D721Med (cell line): ENCODE data around the gene ACADSB.

Experiments
- DNase-seq: peaks from one replicate; pipeline ENCODE4 v3.0.0; 2011; ENCODE audit warnings: low spot score; ENCODE audit not compliant: insufficient read length
- FAIRE-seq: peaks from 2 replicates; lab custom pipeline; 2011; peaks lifted over from hg19 to GRCh38; lab: Jason Lieb, UNC
- CTCF ChIP-seq: IDR thresholded peaks from 2 replicates; pipeline ENCODE4 v1.5.1; 2012; ENCODE audit warnings: mild to moderate bottlenecking, control low read depth; ENCODE audit not compliant: insufficient read depth; ENCODE audit errors: missing control alignments

The ACADSB gene

DNA sequence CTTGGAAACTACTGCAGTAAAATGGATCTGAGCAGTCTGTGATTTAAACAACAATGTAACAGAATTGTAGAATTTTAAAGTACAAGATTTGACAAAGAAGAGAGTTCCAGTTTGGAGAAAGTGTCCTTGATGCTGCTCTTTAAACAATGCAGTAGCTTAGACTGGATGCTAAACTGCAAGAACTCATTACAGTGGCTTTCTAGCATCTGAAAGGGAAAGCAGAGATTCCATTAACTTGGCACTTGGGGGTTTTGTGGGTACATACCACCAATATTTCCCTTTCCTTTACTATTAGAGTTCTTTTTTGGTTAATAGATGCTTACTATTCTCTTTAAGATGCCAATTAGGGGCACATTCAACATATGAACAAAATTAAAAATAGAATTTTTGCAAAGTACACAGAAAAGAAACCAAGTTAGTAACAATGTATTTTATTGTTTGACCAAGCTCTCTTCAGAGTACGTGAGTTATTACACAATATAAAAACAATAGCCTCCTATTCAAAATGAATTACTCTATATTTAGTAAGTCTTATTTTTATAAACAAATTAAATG lies 16.7 kb upstream of the ACADSB start:
- TF ChIP-seq CTCF = no peak
- DNase-seq (no peak), FAIRE-seq (no peak)

DNA sequence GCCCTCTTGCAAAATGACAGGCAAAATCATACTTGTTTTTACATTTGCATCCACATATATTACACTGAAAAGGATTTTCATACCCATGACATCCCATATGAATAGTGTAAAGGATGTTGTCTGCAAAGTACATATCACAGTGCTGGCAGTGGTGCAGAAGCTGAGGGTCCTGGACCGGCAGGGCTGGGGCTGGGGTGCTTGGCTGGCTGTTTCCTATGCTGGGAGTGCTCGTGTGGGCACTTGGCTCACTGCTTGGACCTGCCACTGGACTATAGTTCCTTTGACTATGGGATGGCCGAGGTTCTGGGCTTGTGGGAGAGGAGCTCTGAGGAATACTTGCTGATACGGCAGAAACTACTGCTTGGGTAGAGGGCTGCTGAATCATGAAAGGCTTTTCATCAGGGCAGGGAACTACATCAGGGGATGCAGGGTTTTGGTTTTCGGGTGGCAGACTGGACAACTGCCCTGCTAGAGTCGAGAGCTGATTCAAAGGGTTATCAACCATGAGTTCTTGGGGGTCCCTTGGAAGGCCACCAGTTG lies 14.9 kb upstream of the ACADSB start:
- FAIRE-seq (no peak), DNase-seq (no peak)
- TF ChIP-seq CTCF = no peak

- TF ChIP-seq CTCF = no peak
- no peak for DNase-seq
- FAIRE-seq = no peak
Measured at GRCh38 chr10:122995936-122996335, 12.9 kb upstream of the ACADSB start.

DNA sequence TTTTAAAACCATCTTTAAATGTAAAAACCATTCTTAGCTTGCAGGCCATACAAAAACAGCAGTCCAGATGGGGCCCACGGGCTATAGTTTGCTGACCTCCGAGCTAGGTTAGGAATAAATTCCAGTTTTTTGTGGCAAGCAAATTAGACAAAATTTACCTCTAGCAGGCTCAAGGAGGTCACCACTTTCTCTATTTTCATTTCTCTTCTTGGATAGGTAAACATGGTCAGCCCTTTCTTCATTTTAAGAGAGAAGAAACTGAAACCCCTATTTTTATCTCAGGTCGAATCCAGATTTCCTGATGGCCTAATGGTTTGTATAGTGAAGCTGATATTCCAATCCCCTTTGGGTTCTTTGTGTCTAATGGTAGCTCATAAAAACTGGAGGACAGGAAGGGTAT lies 10.9 kb upstream of the ACADSB start:
- no peak for FAIRE-seq
- TF ChIP-seq CTCF = no peak
- DNase-seq = no peak

DNA sequence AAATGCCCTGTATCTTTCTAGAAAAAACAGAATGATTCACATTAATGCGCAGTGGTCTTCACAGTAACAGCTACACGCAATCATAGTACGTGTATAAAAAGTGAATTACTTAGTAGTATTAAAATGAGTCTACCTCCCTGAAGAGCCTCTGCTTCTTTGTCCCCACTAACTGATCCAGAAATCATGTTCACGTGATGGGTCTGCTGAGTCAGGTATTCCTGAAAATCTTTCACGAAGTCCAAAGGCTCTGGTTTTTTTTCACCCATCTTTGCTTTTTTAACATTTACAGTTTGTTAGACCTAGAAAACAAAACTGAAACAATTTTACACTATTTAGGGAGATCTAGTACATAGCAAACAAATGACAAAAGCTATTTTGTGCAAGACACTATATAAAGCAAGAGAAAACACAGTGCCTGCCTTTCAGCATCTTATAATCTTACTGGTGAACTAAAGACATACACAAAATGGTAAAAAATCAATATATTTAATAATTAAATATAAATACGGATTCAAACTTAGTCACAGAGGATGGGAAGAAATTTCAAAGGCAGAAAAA lies 10.4 kb upstream of the ACADSB start:
- no peak for TF ChIP-seq CTCF
- DNase-seq (no peak), FAIRE-seq (no peak)

GRCh38 chr10:122998934-122999333 lies 9.9 kb upstream of the ACADSB start:
- FAIRE-seq (no peak), DNase-seq (no peak)
- TF ChIP-seq CTCF = no peak

GRCh38 chr10:122999347-122999746 lies 9.5 kb upstream of the ACADSB start:
- TF ChIP-seq CTCF = no peak
- FAIRE-seq (no peak), DNase-seq (no peak)
